Upper lobe of left lung (tissue), 4 donors: Measurements from ENCODE around the gene PLCB1.
"Not testable (repeated sequence)": the region's sequence is repeated elsewhere in the genome, so short reads cannot be mapped to it uniquely, and the experiment has no call there.

ENCODE experiments used
- CTCF ChIP-seq, 6 experiments: fragments of 450-650 bp in 4 of 6; fragments of 200-600 bp in 2 of 6; sonication (generic) in 2 of 6; IDR thresholded peaks; one replicate each; pipeline ENCODE4 v1.5.1; 2016 to 2019; ENCODE audit warnings: antibody characterized with exemption in 6 of 6
- POLR2AphosphoS5 ChIP-seq, 2 donors: sonication (generic); formaldehyde crosslinking; IDR thresholded peaks; one replicate each; pipeline ENCODE4 v1.5.1; 2017; ENCODE audit warnings: antibody characterized with exemption in 2 of 2

- TF ChIP-seq CTCF, POLR2AphosphoS5 (IDR thresholded peaks at IDR 0.05): not testable (repeated sequence)
These were observed 17.5 kb upstream of the PLCB1 start for GRCh38 chr20:8114612-8115011.
